Uterus (tissue), 4 donors: ENCODE data around the gene LRP1. TPM values are rescaled to one million over a fixed set of nuclear protein-coding genes. Genes with fewer than 3 reads are reported as not detected.

Experiments used
- DNase-seq, 2 donors: peaks; one replicate each; pipeline ENCODE4 v3.0.0-alpha.2; 2019 to 2020
- H3K27ac ChIP-seq, 2 donors: fragments of 200-600 bp; sonication (generic); 1 replicate in 1 of 2; 2 replicates in 1 of 2; pipeline ENCODE4 v1.5.1; 2016 to 2018
- H3K27me3 ChIP-seq, 2 donors: fragments of 200-600 bp; sonication (generic); one replicate each; pipeline ENCODE4 v1.5.1; 2018 to 2019; ENCODE audit warnings: control low read depth in 1 of 2
- H3K36me3 ChIP-seq, 2 donors: fragments of 200-600 bp; sonication (generic); one replicate each; pipeline ENCODE4 v1.5.1; 2019; ENCODE audit warnings: control low read depth in 1 of 2
- H3K4me1 ChIP-seq, 2 donors: fragments of 200-600 bp; sonication (generic); one replicate each; pipeline ENCODE4 v1.5.1; 2018 to 2019; ENCODE audit warnings: control low read depth in 1 of 2
- H3K4me3 ChIP-seq, 2 donors: fragments of 200-600 bp; sonication (generic); 1 replicate in 1 of 2; 2 replicates in 1 of 2; pipeline ENCODE4 v1.5.1; 2018 to 2019; ENCODE audit warnings: mild to moderate bottlenecking in 1 of 2
- H3K9me3 ChIP-seq, 2 donors: fragments of 200-600 bp; sonication (generic); one replicate each; pipeline ENCODE4 v1.5.1; 2019; ENCODE audit warnings: control low read depth in 1 of 2
- POLR2A ChIP-seq, 2 donors: fragments of 450-650 bp; IDR thresholded peaks; one replicate each; pipeline ENCODE4 v1.6.1; 2016; ENCODE audit warnings: antibody characterized with exemption in 2 of 2, mild to moderate bottlenecking in 1 of 2, moderate library complexity in 1 of 2
- intact Hi-C: fragments of 100-400 bp; cut with DNase I; formaldehyde crosslinking; loops from one replicate; pipeline ENCODE4 v1.15.1; 2023; ENCODE audit warnings: low total_unique reads
- total RNA-seq, 4 donors: library from RNA; depleted of rRNA in 3 of 4; stranded (reverse); fragments of >200 nt in 3 of 4; gene quantifications; one replicate each; pipeline versions ENCODE4 v1.1.0 to v1.2.4, GENCODE V29; 2014 to 2023
- TF ChIP-seq, protein P1 (sequence below), 4 experiments: fragments of 200-600 bp in 2 of 4; fragments of 450-650 bp in 2 of 4; sonication (generic) in 2 of 4; IDR thresholded peaks; one replicate each; pipeline ENCODE4 v1.5.1; 2016 to 2019; ENCODE audit warnings: antibody characterized with exemption in 4 of 4, mild to moderate bottlenecking in 2 of 4, moderate library complexity in 1 of 4
- donor health status: DM: yes; HTN: yes; CAD: no.

The LRP1 gene
- total RNA-seq, 4 donors from 2014 or later = 164 to 507 (median 318) TPM

GRCh38 chr12:57201219-57201618 lies 72.9 kb downstream of the LRP1 start:
- no peak for DNase-seq
- Histone ChIP-seq H3K27me3 (no peaks in the 10 kb centered on the region), H3K4me1 (no peaks in the 10 kb centered on the region), H3K36me3 (no peaks in the 10 kb centered on the region), H3K9me3 (no peaks in the 10 kb centered on the region), H3K4me3 (no peak overlapping the region), H3K27ac (no peak overlapping the region)
- TF ChIP-seq, protein P1, sequence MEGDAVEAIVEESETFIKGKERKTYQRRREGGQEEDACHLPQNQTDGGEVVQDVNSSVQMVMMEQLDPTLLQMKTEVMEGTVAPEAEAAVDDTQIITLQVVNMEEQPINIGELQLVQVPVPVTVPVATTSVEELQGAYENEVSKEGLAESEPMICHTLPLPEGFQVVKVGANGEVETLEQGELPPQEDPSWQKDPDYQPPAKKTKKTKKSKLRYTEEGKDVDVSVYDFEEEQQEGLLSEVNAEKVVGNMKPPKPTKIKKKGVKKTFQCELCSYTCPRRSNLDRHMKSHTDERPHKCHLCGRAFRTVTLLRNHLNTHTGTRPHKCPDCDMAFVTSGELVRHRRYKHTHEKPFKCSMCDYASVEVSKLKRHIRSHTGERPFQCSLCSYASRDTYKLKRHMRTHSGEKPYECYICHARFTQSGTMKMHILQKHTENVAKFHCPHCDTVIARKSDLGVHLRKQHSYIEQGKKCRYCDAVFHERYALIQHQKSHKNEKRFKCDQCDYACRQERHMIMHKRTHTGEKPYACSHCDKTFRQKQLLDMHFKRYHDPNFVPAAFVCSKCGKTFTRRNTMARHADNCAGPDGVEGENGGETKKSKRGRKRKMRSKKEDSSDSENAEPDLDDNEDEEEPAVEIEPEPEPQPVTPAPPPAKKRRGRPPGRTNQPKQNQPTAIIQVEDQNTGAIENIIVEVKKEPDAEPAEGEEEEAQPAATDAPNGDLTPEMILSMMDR (IDR thresholded peaks at IDR 0.05) = no peak
- no peak for TF ChIP-seq POLR2A (IDR thresholded peaks at IDR 0.05)
- intact Hi-C loops = no loop called here

- intact Hi-C loops = no loop called here
Observed at GRCh38 chr12:57201631-57202030, 73.3 kb downstream of the LRP1 start.

GRCh38 chr12:57202321-57202720 lies 74.0 kb downstream of the LRP1 start:
- no peaks in the 10 kb centered on the region for H3K27me3 ChIP-seq
- no peak overlapping the region for H3K27ac ChIP-seq
- intact Hi-C loops = no loop called here
- no peaks in the 10 kb centered on the region for H3K4me1 ChIP-seq
- TF ChIP-seq, protein P1 (IDR thresholded peaks at IDR 0.05) = no peak
- no peak for TF ChIP-seq POLR2A (IDR thresholded peaks at IDR 0.05)
- H3K36me3 ChIP-seq = no peaks in the 10 kb centered on the region
- H3K9me3 ChIP-seq = no peaks in the 10 kb centered on the region
- H3K4me3 ChIP-seq = no peak overlapping the region
- DNase-seq = no peak

More at GRCh38 chr12:57201631-57202030, 73.3 kb downstream of the LRP1 start:
- Histone ChIP-seq H3K36me3 (no peaks in the 10 kb centered on the region), H3K4me3 (no peak overlapping the region), H3K27ac (no peak overlapping the region), H3K27me3 (no peaks in the 10 kb centered on the region), H3K9me3 (no peaks in the 10 kb centered on the region), H3K4me1 (no peaks in the 10 kb centered on the region)
- DNase-seq = no peak
- TF ChIP-seq, protein P1 (IDR thresholded peaks at IDR 0.05) = no peak
- TF ChIP-seq POLR2A (IDR thresholded peaks at IDR 0.05) = no peak

- TF ChIP-seq, protein P1 (IDR thresholded peaks at IDR 0.05) = no peak
- TF ChIP-seq POLR2A (IDR thresholded peaks at IDR 0.05) = no peak
- no peak overlapping the region for H3K27ac ChIP-seq
- intact Hi-C loops = no loop called here
- no peaks in the 10 kb centered on the region for H3K4me1 ChIP-seq
- H3K9me3 ChIP-seq = no peaks in the 10 kb centered on the region
- H3K27me3 ChIP-seq = no peaks in the 10 kb centered on the region
- no peak overlapping the region for H3K4me3 ChIP-seq
- no peak for DNase-seq
- H3K36me3 ChIP-seq = no peaks in the 10 kb centered on the region
Observed at GRCh38 chr12:57203201-57203600, 74.9 kb downstream of the LRP1 start.

DNA sequence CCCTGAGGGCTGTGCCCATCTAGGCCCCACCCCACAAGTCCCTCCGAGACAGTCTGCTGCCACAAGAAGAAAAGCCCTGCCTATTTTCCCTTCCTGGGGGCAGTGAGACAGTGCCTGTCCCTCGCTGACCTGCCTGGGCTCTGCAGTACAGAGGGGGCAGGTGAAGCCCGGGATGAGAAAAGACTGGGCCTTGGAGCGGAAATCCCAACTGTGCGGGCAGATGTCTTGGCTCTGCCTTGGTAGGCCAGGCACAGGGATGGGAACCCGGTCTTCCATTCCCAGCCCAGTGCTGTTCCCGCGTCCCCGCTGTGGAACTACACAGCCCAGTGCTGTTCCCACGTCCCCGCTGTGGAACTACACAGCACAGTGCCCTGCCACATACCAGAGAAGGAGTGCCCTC lies 75.5 kb downstream of the LRP1 start:
- no peaks in the 10 kb centered on the region for H3K4me1 ChIP-seq
- H3K27me3 ChIP-seq = no peaks in the 10 kb centered on the region
- no peaks in the 10 kb centered on the region for H3K36me3 ChIP-seq
- no peak overlapping the region for H3K27ac ChIP-seq
- no peak for DNase-seq
- no peak for TF ChIP-seq POLR2A (IDR thresholded peaks at IDR 0.05)
- TF ChIP-seq, protein P1 (IDR thresholded peaks at IDR 0.05) = no peak
- H3K4me3 ChIP-seq = no peak overlapping the region
- no peaks in the 10 kb centered on the region for H3K9me3 ChIP-seq
- intact Hi-C loops = no loop called here
